Trophoblast cell (in vitro differentiated cells and primary cell): Measurements from ENCODE around the gene ACKR3.
A peak's percentile ranks its signal among the peaks of the same experiment; 100 is the strongest.

Experiments
- DNase-seq, 2 donors: peaks; one replicate each; pipeline ENCODE4 v3.0.0-alpha.2; 2016
- H2AFZ ChIP-seq: 2 replicates; pipeline ENCODE4 v1.6.1; 2013; ENCODE audit warnings: low read length, moderate library complexity, mild to moderate bottlenecking; ENCODE audit not compliant: insufficient read depth, poor library complexity
- H2AK5ac ChIP-seq: 2 replicates; pipeline ENCODE4 v1.6.1; 2013; ENCODE audit warnings: mild to moderate bottlenecking, low read length
- H2BK120ac ChIP-seq: 2 replicates; pipeline ENCODE4 v1.6.1; 2013; ENCODE audit warnings: low read length, mild to moderate bottlenecking, moderate library complexity; ENCODE audit not compliant: insufficient read depth, poor library complexity
- H2BK12ac ChIP-seq: 2 replicates; pipeline ENCODE4 v1.6.1; 2013; ENCODE audit warnings: mild to moderate bottlenecking, low read length, moderate library complexity
- H2BK5ac ChIP-seq: 2 replicates; pipeline ENCODE4 v1.6.1; 2013; ENCODE audit warnings: low read length, low read depth, moderate library complexity, mild to moderate bottlenecking; ENCODE audit not compliant: poor library complexity
- H3K14ac ChIP-seq: 2 replicates; pipeline ENCODE4 v1.6.1; 2013; ENCODE audit warnings: mild to moderate bottlenecking, low read length
- H3K18ac ChIP-seq: 2 replicates; pipeline ENCODE4 v1.6.1; 2013; ENCODE audit warnings: mild to moderate bottlenecking, low read length
- H3K23ac ChIP-seq: 2 replicates; pipeline ENCODE4 v1.6.1; 2013; ENCODE audit warnings: low read length
- H3K27ac ChIP-seq: 2 replicates; pipeline ENCODE4 v1.5.1; 2013; ENCODE audit warnings: low read depth, mild to moderate bottlenecking, inconsistent platforms, low read length, moderate library complexity
- H3K27me3 ChIP-seq: 2 replicates; pipeline ENCODE4 v1.6.1; 2013; ENCODE audit warnings: inconsistent platforms, mild to moderate bottlenecking, low read length, moderate library complexity; ENCODE audit not compliant: insufficient read depth
- H3K36me3 ChIP-seq, 2 experiments: 1 replicate in 1 of 2; 2 replicates in 1 of 2; pipeline ENCODE4 v1.6.1; 2013; ENCODE audit warnings: low read length in 2 of 2, mild to moderate bottlenecking in 2 of 2, moderate library complexity in 1 of 2; ENCODE audit not compliant: insufficient read depth in 2 of 2, control insufficient read depth in 1 of 2
- H3K4ac ChIP-seq: 2 replicates; pipeline ENCODE4 v1.6.1; 2013; ENCODE audit warnings: low read depth, mild to moderate bottlenecking, low read length, moderate library complexity
- H3K4me1 ChIP-seq, 2 experiments: 1 replicate in 1 of 2; 2 replicates in 1 of 2; pipeline ENCODE4 v1.6.1; 2013; ENCODE audit warnings: low read length in 2 of 2, mild to moderate bottlenecking in 2 of 2, moderate library complexity in 1 of 2; ENCODE audit not compliant: insufficient read depth in 2 of 2, control insufficient read depth in 1 of 2
- H3K4me2 ChIP-seq: 2 replicates; pipeline ENCODE4 v1.6.1; 2013; ENCODE audit warnings: inconsistent platforms, mild to moderate bottlenecking, low read length, moderate library complexity
- H3K4me3 ChIP-seq: 2 replicates; pipeline ENCODE4 v1.5.1; 2013; ENCODE audit warnings: mild to moderate bottlenecking, low read depth, low read length, inconsistent platforms
- H3K79me1 ChIP-seq: one replicate; pipeline ENCODE4 v1.6.1; 2013; ENCODE audit warnings: low read length
- H3K79me2 ChIP-seq: 2 replicates; pipeline ENCODE4 v1.6.1; 2013; ENCODE audit warnings: low read length, mild to moderate bottlenecking; ENCODE audit not compliant: control insufficient read depth, insufficient read depth, poor library complexity
- H3K9ac ChIP-seq: 2 replicates; pipeline ENCODE4 v1.6.1; 2013; ENCODE audit warnings: mild to moderate bottlenecking, low read length
- H3K9me3 ChIP-seq: 2 replicates; pipeline ENCODE4 v1.6.1; 2013; ENCODE audit warnings: low read depth, mild to moderate bottlenecking, control low read depth, inconsistent platforms, low read length; ENCODE audit not compliant: insufficient read depth
- H4K12ac ChIP-seq: 2 replicates; pipeline ENCODE4 v1.6.1; 2013; ENCODE audit warnings: low read depth, mild to moderate bottlenecking, low read length, moderate library complexity
- H4K8ac ChIP-seq: 2 replicates; pipeline ENCODE4 v1.6.1; 2013; ENCODE audit warnings: low read depth, mild to moderate bottlenecking, low read length, moderate library complexity
- H4K91ac ChIP-seq: one replicate; pipeline ENCODE4 v1.6.1; 2013; ENCODE audit warnings: low read depth, mild to moderate bottlenecking, low read length, moderate library complexity
- WGBS: extraction: QIAGEN DNeasy Blood & Tissue Kit; methylation state at CpG from one replicate; pipeline ENCODE4 v1.1.7; 2013; ENCODE audit warnings: missing lambda C conversion rate; ENCODE audit not compliant: insufficient read length, insufficient coverage; ENCODE audit errors: extremely low coverage; 5-methylcytosine and 5-hydroxymethylcytosine counted together

The ACKR3 gene

DNA sequence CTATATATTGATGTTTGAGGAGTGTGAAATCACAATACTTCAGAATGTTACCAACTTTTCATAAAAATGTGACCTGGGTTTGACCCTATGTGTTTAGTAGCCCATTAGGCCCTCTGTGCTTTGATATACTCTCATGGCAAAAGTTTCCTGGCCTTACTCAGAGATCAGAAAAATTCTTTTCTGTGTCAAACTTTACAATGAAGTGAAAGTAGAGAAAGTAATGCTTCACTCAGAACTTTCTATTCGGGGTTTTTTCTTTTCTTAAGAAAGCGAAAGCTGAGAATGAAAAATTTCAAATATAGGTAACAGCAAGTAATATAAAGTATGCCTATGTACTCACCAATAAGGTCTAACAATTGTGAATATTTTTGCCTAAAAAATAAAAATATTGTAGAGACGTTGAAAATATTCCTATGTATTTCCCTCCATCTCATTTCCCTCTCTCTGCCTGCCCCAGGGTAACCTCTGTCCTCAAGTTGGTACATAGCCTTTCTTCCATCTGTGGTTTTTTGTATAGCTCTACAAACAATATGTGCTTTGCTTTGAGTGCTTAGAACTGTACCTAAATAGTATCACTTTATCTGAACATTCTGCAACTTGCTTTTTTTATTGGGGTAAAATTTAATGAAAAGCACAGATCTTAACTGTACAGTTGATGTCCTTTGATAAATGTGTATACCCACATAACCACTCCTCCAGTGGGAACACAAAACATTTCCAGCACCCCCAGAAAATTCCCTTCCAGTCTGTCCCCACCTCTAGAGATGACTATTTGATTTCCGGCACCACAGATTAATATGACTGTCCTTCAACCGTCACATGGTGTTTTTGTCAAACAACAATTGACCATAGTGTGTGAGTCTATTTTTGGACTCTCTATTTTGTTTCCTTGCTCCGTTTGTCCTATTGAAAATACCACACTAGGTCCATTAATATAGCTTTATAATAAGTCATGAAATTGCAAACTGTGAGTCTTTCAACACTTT is 10.3 kb upstream of the ACKR3 start:
- peaks cover 0 to 4% of the 10 kb centered on the region in 2 experiments for H3K4me1 ChIP-seq
- no peak overlapping the region for H3K14ac ChIP-seq
- no peak overlapping the region for H3K4me3 ChIP-seq
- peaks cover 4% of the 10 kb centered on the region for H3K9me3 ChIP-seq
- H3K79me2 ChIP-seq = no peaks in the 10 kb centered on the region
- H2BK12ac ChIP-seq = no peak overlapping the region
- H2AK5ac ChIP-seq = no peak overlapping the region
- no peak overlapping the region for H4K12ac ChIP-seq
- H4K91ac ChIP-seq = no peak overlapping the region
- no peak overlapping the region for H3K27ac ChIP-seq
- H3K23ac ChIP-seq = no peak overlapping the region
- no peak overlapping the region for H3K4me2 ChIP-seq
- no peak overlapping the region for H2BK120ac ChIP-seq
- H3K9ac ChIP-seq = no peak overlapping the region
- H2BK5ac ChIP-seq = no peak overlapping the region
- no peak overlapping the region for H2AFZ ChIP-seq
- H3K36me3 ChIP-seq = no peaks in the 10 kb centered on the region
- no peaks in the 10 kb centered on the region for H3K27me3 ChIP-seq
- no CpG with 5 or more reads among the region's 6 CpGs for WGBS
- DNase-seq = no peak
- no peaks in the 10 kb centered on the region for H3K79me1 ChIP-seq
- H4K8ac ChIP-seq = no peak overlapping the region
- no peak overlapping the region for H3K18ac ChIP-seq
- no peak overlapping the region for H3K4ac ChIP-seq

DNA sequence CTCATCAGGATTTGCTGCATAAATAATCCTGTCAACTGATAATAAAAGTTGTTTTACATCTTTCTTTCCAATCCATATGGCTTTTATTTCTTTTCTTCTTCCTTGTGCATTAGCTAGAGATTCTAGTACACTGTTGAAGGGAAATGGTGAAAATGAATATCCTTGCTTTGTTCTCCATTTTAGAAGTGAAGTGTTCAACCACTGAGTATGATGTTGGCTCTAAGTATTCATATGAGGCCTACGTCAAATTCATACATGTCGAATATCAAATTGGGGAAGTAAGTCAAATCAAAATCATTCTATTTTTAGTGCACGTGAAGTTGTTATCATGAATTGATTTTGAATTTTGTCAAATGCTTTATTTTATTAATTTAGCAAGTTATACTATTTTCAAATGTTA is 7.8 kb upstream of the ACKR3 start:
- H2AFZ ChIP-seq = no peak overlapping the region
- H2BK5ac ChIP-seq = no peak overlapping the region
- no peak overlapping the region for H3K9ac ChIP-seq
- WGBS = no CpG with 5 or more reads among the region's 3 CpGs
- H2BK120ac ChIP-seq = no peak overlapping the region
- no peak overlapping the region for H3K18ac ChIP-seq
- H3K9me3 ChIP-seq = peaks cover 3% of the 10 kb centered on the region
- no peaks in the 10 kb centered on the region for H3K27me3 ChIP-seq
- no peaks in the 10 kb centered on the region for H3K4me1 ChIP-seq
- H3K27ac ChIP-seq = no peak overlapping the region
- no peak overlapping the region for H2BK12ac ChIP-seq
- no peak overlapping the region for H3K4me3 ChIP-seq
- no peak for DNase-seq
- no peak overlapping the region for H3K4ac ChIP-seq
- no peak overlapping the region for H3K14ac ChIP-seq
- H4K8ac ChIP-seq = no peak overlapping the region
- H3K79me2 ChIP-seq = no peaks in the 10 kb centered on the region
- no peak overlapping the region for H4K91ac ChIP-seq
- H4K12ac ChIP-seq = no peak overlapping the region
- H3K36me3 ChIP-seq = no peaks in the 10 kb centered on the region
- H3K4me2 ChIP-seq = no peak overlapping the region
- no peak overlapping the region for H2AK5ac ChIP-seq
- H3K79me1 ChIP-seq = peaks cover 4% of the 10 kb centered on the region
- no peak overlapping the region for H3K23ac ChIP-seq

DNA sequence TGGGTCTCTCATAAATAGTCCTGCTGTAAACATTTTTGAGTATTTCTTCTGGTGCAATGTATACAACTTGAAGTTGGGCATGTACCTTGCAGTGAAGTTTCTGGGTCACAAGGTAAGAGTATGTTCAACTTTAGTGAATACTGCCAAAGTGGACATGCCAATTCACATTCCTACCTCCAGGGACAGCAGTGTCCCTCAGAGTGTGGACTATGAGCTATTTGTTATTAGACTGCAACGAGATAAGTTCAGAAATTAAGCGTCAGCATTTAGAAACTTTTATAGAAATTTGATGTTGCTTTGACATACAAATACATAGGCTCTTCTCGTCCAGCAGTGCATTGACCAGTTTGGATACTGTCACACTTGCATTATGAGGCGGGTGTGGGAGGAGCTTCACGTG is 7.2 kb upstream of the ACKR3 start:
- no peak overlapping the region for H2BK120ac ChIP-seq
- WGBS = no CpG with 5 or more reads among the region's 5 CpGs
- H3K36me3 ChIP-seq = no peaks in the 10 kb centered on the region
- peaks cover 3% of the 10 kb centered on the region for H3K9me3 ChIP-seq
- no peak overlapping the region for H3K18ac ChIP-seq
- no peaks in the 10 kb centered on the region for H3K27me3 ChIP-seq
- H2AFZ ChIP-seq = no peak overlapping the region
- H4K12ac ChIP-seq = no peak overlapping the region
- H3K4me3 ChIP-seq = no peak overlapping the region
- no peak overlapping the region for H3K27ac ChIP-seq
- no peaks in the 10 kb centered on the region for H3K79me2 ChIP-seq
- H4K91ac ChIP-seq = no peak overlapping the region
- H3K23ac ChIP-seq = no peak overlapping the region
- H2BK5ac ChIP-seq = no peak overlapping the region
- no peak overlapping the region for H2AK5ac ChIP-seq
- H3K4me2 ChIP-seq = no peak overlapping the region
- H3K14ac ChIP-seq = no peak overlapping the region
- H3K79me1 ChIP-seq = peaks cover 5% of the 10 kb centered on the region
- H3K4ac ChIP-seq = no peak overlapping the region
- DNase-seq = peak; percentile 50 to 72
- H3K9ac ChIP-seq = no peak overlapping the region
- no peak overlapping the region for H2BK12ac ChIP-seq
- no peaks in the 10 kb centered on the region for H3K4me1 ChIP-seq
- no peak overlapping the region for H4K8ac ChIP-seq

DNA sequence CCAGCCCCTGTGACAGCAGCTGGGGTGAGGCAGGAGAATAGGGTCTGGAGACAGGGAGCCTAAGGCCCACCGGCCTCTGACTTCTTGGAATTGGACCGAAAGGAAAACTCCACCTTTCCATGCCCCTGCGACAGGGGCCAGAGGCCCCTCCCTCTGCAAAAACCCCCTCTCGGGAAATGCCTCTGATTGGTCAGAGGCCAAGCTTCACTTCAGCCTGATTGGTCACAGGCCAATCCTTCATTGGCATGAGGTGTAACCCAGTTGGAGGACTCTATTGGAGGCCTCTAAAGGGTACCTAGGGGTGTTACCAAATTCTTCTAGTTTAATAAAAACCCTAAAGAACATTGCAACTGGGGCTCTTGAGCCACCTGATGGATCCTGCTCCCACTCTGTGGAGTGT is 5.7 kb upstream of the ACKR3 start:
- H4K8ac ChIP-seq = no peak overlapping the region
- peak overlapping the region; percentile 77 for H2AK5ac ChIP-seq
- no peak overlapping the region for H3K18ac ChIP-seq
- H3K27me3 ChIP-seq = no peaks in the 10 kb centered on the region
- WGBS = no CpG with 5 or more reads among the region's 4 CpGs
- no peak overlapping the region for H3K9ac ChIP-seq
- no peak overlapping the region for H2BK5ac ChIP-seq
- no peak for DNase-seq
- peaks cover 9% of the 10 kb centered on the region for H3K79me2 ChIP-seq
- peaks cover 3% of the 10 kb centered on the region for H3K9me3 ChIP-seq
- H3K23ac ChIP-seq = no peak overlapping the region
- H3K36me3 ChIP-seq = no peaks in the 10 kb centered on the region
- no peak overlapping the region for H2AFZ ChIP-seq
- H4K12ac ChIP-seq = no peak overlapping the region
- H3K4me2 ChIP-seq = no peak overlapping the region
- no peak overlapping the region for H4K91ac ChIP-seq
- H3K14ac ChIP-seq = peak overlapping the region; percentile 62
- peak overlapping the region; percentile 23 for H2BK120ac ChIP-seq
- no peak overlapping the region for H3K4ac ChIP-seq
- H2BK12ac ChIP-seq = peak overlapping the region; percentile 38
- peaks cover 4 to 10% of the 10 kb centered on the region in 2 experiments for H3K4me1 ChIP-seq
- H3K79me1 ChIP-seq = peaks cover 14% of the 10 kb centered on the region
- no peak overlapping the region for H3K27ac ChIP-seq
- H3K4me3 ChIP-seq = no peak overlapping the region
